Activated naive CD8-positive, alpha-beta T cell (primary cell): ENCODE measurements around the gene FOXN3.
"Not testable (repeated sequence)": the region's sequence is repeated elsewhere in the genome, so short reads cannot be mapped to it uniquely, and the experiment has no call there.

Experiments used
- H3K27ac Mint-ChIP-seq: one replicate; pipeline ENCODE4 v1.8.0; 2021; ENCODE audit warnings: mixed read lengths
- H3K27me3 Mint-ChIP-seq: one replicate; pipeline ENCODE4 v1.8.0; 2021; ENCODE audit warnings: mixed read lengths
- H3K36me3 Mint-ChIP-seq: one replicate; pipeline ENCODE4 v1.8.0; 2021; ENCODE audit warnings: mixed read lengths
- H3K4me1 Mint-ChIP-seq: one replicate; pipeline ENCODE4 v1.8.0; 2021; ENCODE audit warnings: low read depth, mixed read lengths
- H3K4me3 Mint-ChIP-seq: one replicate; pipeline ENCODE4 v1.8.0; 2021; ENCODE audit warnings: mild to moderate bottlenecking, mixed read lengths
- H3K9me3 Mint-ChIP-seq: one replicate; pipeline ENCODE4 v1.8.0; 2021; ENCODE audit warnings: low read depth, mixed read lengths

Gene FOXN3

GRCh38 chr14:89202413-89203190 is 214.4 kb downstream of the FOXN3 start:
- H3K27ac Mint-ChIP-seq, result peak overlapping the region; percentile 22
- H3K36me3 Mint-ChIP-seq, result peaks cover 20% of the 10 kb centered on the region
- H3K4me3 Mint-ChIP-seq, result no peak overlapping the region
- peaks cover 59% of the 10 kb centered on the region for H3K4me1 Mint-ChIP-seq
- peaks cover 6% of the 10 kb centered on the region for H3K9me3 Mint-ChIP-seq
- no peaks in the 10 kb centered on the region for H3K27me3 Mint-ChIP-seq

GRCh38 chr14:89201645-89202044 is 215.4 kb downstream of the FOXN3 start:
- Mint-ChIP-seq H3K4me1 (peaks cover 59% of the 10 kb centered on the region), H3K9me3 (peaks cover 6% of the 10 kb centered on the region), H3K27me3 (no peaks in the 10 kb centered on the region), H3K36me3 (peaks cover 21% of the 10 kb centered on the region), H3K27ac (no peak overlapping the region), H3K4me3 (no peak overlapping the region)

GRCh38 chr14:89199357-89199756 is 217.7 kb downstream of the FOXN3 start:
- peaks cover 23% of the 10 kb centered on the region for H3K36me3 Mint-ChIP-seq
- peaks cover 55% of the 10 kb centered on the region for H3K4me1 Mint-ChIP-seq

GRCh38 chr14:89198544-89199329 is 218.3 kb downstream of the FOXN3 start:
- Mint-ChIP-seq H3K4me3 (no peak overlapping the region), H3K27ac (peak overlapping the region; percentile 36), H3K4me1 (peaks cover 52% of the 10 kb centered on the region), H3K36me3 (peaks cover 21% of the 10 kb centered on the region), H3K9me3 (peaks cover 6% of the 10 kb centered on the region), H3K27me3 (no peaks in the 10 kb centered on the region)

More at GRCh38 chr14:89199357-89199756, 217.7 kb downstream of the FOXN3 start:
- H3K27ac Mint-ChIP-seq, H3K4me3 Mint-ChIP-seq, H3K9me3 Mint-ChIP-seq, H3K27me3 Mint-ChIP-seq: not testable (repeated sequence)

GRCh38 chr14:89197623-89198022 is 219.4 kb downstream of the FOXN3 start:
- H3K36me3 Mint-ChIP-seq, result peaks cover 21% of the 10 kb centered on the region
- H3K9me3 Mint-ChIP-seq, result peaks cover 6% of the 10 kb centered on the region
- no peak overlapping the region for H3K27ac Mint-ChIP-seq
- peaks cover 43% of the 10 kb centered on the region for H3K4me1 Mint-ChIP-seq
- no peak overlapping the region for H3K4me3 Mint-ChIP-seq
- no peaks in the 10 kb centered on the region for H3K27me3 Mint-ChIP-seq

- H3K4me3 Mint-ChIP-seq, result no peak overlapping the region
Measured at GRCh38 chr14:89196545-89196944, 220.5 kb downstream of the FOXN3 start.

GRCh38 chr14:89194376-89194775 is 222.7 kb downstream of the FOXN3 start:
- Mint-ChIP-seq H3K27ac (no peak overlapping the region), H3K4me1 (peaks cover 25% of the 10 kb centered on the region), H3K9me3 (peaks cover 6% of the 10 kb centered on the region), H3K27me3 (no peaks in the 10 kb centered on the region), H3K4me3 (no peak overlapping the region), H3K36me3 (peaks cover 24% of the 10 kb centered on the region)

More at GRCh38 chr14:89196545-89196944, 220.5 kb downstream of the FOXN3 start:
- Mint-ChIP-seq H3K4me1 (peaks cover 32% of the 10 kb centered on the region), H3K9me3 (peaks cover 6% of the 10 kb centered on the region), H3K36me3 (peaks cover 21% of the 10 kb centered on the region), H3K27ac (no peak overlapping the region), H3K27me3 (no peaks in the 10 kb centered on the region)

GRCh38 chr14:89190765-89191513 is 226.1 kb downstream of the FOXN3 start:
- Mint-ChIP-seq H3K36me3 (peaks cover 11% of the 10 kb centered on the region), H3K4me3 (no peak overlapping the region), H3K27me3 (no peaks in the 10 kb centered on the region), H3K4me1 (peaks cover 16% of the 10 kb centered on the region), H3K9me3 (no peaks in the 10 kb centered on the region), H3K27ac (no peak overlapping the region)

GRCh38 chr14:89188492-89188891 is 228.5 kb downstream of the FOXN3 start:
- H3K9me3 Mint-ChIP-seq, result no peaks in the 10 kb centered on the region
- peaks cover 10% of the 10 kb centered on the region for H3K4me1 Mint-ChIP-seq
- H3K36me3 Mint-ChIP-seq, result peaks cover 12% of the 10 kb centered on the region
- no peaks in the 10 kb centered on the region for H3K27me3 Mint-ChIP-seq
- H3K4me3 Mint-ChIP-seq, result no peak overlapping the region
- no peak overlapping the region for H3K27ac Mint-ChIP-seq

GRCh38 chr14:89187501-89187900 is 229.5 kb downstream of the FOXN3 start:
- no peaks in the 10 kb centered on the region for H3K27me3 Mint-ChIP-seq
- H3K4me1 Mint-ChIP-seq, result peaks cover 10% of the 10 kb centered on the region
- H3K9me3 Mint-ChIP-seq, result no peaks in the 10 kb centered on the region
- H3K4me3 Mint-ChIP-seq, result no peak overlapping the region
- peak overlapping the region; percentile 41 for H3K27ac Mint-ChIP-seq
- H3K36me3 Mint-ChIP-seq, result peaks cover 15% of the 10 kb centered on the region

GRCh38 chr14:89186856-89187376 is 230.1 kb downstream of the FOXN3 start:
- Mint-ChIP-seq H3K4me3 (no peak overlapping the region), H3K36me3 (peaks cover 15% of the 10 kb centered on the region), H3K4me1 (peaks cover 10% of the 10 kb centered on the region), H3K27me3 (no peaks in the 10 kb centered on the region), H3K9me3 (no peaks in the 10 kb centered on the region), H3K27ac (peak overlapping the region; percentile 59)

- H3K4me3 Mint-ChIP-seq, result no peak overlapping the region
- no peaks in the 10 kb centered on the region for H3K9me3 Mint-ChIP-seq
- H3K36me3 Mint-ChIP-seq, result peaks cover 15% of the 10 kb centered on the region
- peaks cover 11% of the 10 kb centered on the region for H3K4me1 Mint-ChIP-seq
- no peaks in the 10 kb centered on the region for H3K27me3 Mint-ChIP-seq
- no peak overlapping the region for H3K27ac Mint-ChIP-seq
Measured at GRCh38 chr14:89185919-89186855, 230.8 kb downstream of the FOXN3 start.

GRCh38 chr14:89184952-89185351 is 232.1 kb downstream of the FOXN3 start:
- H3K9me3 Mint-ChIP-seq, result no peaks in the 10 kb centered on the region
- no peak overlapping the region for H3K27ac Mint-ChIP-seq
- H3K27me3 Mint-ChIP-seq, result no peaks in the 10 kb centered on the region
- peaks cover 12% of the 10 kb centered on the region for H3K36me3 Mint-ChIP-seq
- no peak overlapping the region for H3K4me3 Mint-ChIP-seq
- H3K4me1 Mint-ChIP-seq, result peaks cover 11% of the 10 kb centered on the region

- peaks cover 24% of the 10 kb centered on the region for H3K4me1 Mint-ChIP-seq
- no peak overlapping the region for H3K4me3 Mint-ChIP-seq
- H3K9me3 Mint-ChIP-seq, result no peaks in the 10 kb centered on the region
- no peaks in the 10 kb centered on the region for H3K27me3 Mint-ChIP-seq
- no peak overlapping the region for H3K27ac Mint-ChIP-seq
- H3K36me3 Mint-ChIP-seq, result peaks cover 13% of the 10 kb centered on the region
Measured at GRCh38 chr14:89182326-89182725, 234.7 kb downstream of the FOXN3 start.
